Measurements from ENCODE around the gene NPIPB4.
"Not testable (repeated sequence)": the region's sequence is repeated elsewhere in the genome, so short reads cannot be mapped to it uniquely, and the experiment has no call there.

DNA sequence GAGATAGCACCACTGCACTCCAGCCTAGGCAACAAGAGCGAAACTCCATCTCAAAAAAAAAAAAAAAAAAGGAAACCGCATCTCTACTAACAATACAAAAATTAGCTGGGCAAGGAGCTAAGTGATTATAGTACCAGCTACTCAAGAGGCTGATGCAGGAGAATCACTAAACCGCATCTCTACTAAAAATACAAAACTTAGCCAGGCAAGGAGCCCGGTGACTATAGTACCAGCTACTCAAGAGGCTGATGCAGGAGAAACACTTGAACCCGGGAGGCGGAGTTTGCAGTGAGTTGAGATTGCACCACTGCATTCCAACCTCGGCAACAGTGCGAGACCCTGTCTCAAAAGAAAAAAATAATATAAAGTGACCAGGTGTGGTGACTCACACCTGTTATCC, 27.6 kb downstream of the NPIPB4 start:
- TF ChIP-seq, protein P1, sequence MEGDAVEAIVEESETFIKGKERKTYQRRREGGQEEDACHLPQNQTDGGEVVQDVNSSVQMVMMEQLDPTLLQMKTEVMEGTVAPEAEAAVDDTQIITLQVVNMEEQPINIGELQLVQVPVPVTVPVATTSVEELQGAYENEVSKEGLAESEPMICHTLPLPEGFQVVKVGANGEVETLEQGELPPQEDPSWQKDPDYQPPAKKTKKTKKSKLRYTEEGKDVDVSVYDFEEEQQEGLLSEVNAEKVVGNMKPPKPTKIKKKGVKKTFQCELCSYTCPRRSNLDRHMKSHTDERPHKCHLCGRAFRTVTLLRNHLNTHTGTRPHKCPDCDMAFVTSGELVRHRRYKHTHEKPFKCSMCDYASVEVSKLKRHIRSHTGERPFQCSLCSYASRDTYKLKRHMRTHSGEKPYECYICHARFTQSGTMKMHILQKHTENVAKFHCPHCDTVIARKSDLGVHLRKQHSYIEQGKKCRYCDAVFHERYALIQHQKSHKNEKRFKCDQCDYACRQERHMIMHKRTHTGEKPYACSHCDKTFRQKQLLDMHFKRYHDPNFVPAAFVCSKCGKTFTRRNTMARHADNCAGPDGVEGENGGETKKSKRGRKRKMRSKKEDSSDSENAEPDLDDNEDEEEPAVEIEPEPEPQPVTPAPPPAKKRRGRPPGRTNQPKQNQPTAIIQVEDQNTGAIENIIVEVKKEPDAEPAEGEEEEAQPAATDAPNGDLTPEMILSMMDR (IDR thresholded peaks at IDR 0.05; ENCODE audit: poor library complexity): not testable (repeated sequence)
- not testable (repeated sequence) for TF ChIP-seq EZH2 (IDR thresholded peaks at IDR 0.05; ENCODE audit: borderline replicate concordance); EZH2phosphoT487 (IDR thresholded peaks at IDR 0.05; ENCODE audit: low read depth, severe bottlenecking, unreplicated experiment)
